ENCODE results near the gene SON.

Gene SON

DNA sequence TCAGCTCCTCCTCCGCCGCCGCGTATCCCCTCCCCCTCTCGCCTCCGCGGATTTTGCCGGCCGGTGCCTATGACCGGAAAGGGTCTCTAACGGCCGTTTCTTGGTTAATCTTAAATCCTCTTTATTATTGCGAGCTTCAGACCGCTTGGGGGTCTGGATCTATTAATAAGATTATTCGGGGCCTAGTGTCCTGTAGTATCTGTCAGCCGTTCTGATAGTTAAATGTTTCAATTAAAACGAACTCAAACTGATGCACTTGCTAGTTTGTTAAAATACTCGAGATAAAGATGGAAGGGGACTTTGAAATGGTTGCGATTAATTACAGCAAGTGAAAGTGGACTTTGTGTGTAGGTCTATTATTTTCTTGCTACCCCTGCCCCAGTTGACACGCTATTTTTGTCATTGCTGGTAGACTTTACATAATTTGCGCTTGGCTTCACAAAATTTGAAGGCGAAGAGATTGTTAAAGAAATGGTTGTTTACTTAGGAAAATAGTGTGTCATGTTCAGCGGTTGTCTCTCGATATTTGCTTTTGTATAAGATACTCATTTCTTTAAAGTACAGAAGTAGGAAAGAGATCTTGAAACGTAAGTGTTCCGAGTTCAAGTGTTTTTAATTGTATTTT is 779 bp downstream of the SON start:
- H3K9ac ChIP-seq (ENCODE audit: low read depth in 1 of 2, low read length in 2 of 2): peak overlapping the region; percentile 97
- peak overlapping the region; percentile 97 for H3K27ac ChIP-seq (ENCODE audit: low read depth, low read length)
- peaks cover 20 to 23% of the 10 kb centered on the region in 2 donors for H3K4me1 ChIP-seq (ENCODE audit: control insufficient read depth in 1 of 2, insufficient read depth in 2 of 2, low read length in 2 of 2)
- H3K27me3 ChIP-seq (ENCODE audit: control insufficient read depth in 1 of 2, insufficient read depth in 2 of 2, low read length in 2 of 2): no peaks in the 10 kb centered on the region
- H3K36me3 ChIP-seq (ENCODE audit: control insufficient read depth in 1 of 2, insufficient read depth in 2 of 2, low read length in 2 of 2): peaks cover 3 to 15% of the 10 kb centered on the region in 2 donors
- peak overlapping the region; percentile 85 to 90 for H3K4me3 ChIP-seq (ENCODE audit: low read depth in 1 of 2, low read length in 2 of 2)
- no peaks in the 10 kb centered on the region for H3K9me3 ChIP-seq (ENCODE audit: control insufficient read depth in 1 of 2, low read length in 2 of 2)

DNA sequence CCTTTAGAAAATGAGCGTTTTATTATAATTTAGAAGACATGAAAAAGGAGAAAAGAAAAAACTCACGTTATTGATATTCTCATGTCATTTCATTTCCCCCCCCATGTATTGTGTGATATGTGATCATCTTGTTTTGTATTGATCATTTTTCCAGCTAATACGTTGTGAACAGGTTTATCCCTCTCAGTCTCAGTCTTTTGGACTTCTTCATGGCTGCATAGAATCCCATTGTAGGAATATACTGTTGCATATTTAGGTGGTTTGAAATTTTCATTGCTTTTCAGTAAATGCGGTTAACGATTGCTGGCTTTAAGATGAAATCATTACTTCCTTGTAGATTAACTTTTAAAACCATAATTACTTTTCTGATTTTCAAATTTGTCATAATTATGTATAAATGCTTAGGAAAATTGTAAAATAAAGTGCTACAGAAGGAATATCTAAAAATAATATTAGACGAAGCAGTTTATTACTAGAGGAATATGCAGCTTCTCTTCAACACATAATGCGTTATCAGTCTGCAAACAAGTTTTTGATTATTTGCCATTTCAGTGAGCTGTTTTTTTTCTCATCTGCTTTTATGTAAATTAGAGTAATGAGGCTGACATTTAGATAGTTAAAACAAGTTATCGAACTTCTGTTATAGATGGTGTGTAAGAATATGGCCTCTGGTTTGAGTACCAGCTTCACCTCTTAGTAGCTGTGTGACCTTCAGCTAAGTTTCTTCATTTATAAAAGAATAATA is 1.8 kb downstream of the SON start:
- peaks cover 20 to 23% of the 10 kb centered on the region in 2 donors for H3K4me1 ChIP-seq (ENCODE audit: control insufficient read depth in 1 of 2, insufficient read depth in 2 of 2, low read length in 2 of 2)
- H3K36me3 ChIP-seq (ENCODE audit: control insufficient read depth in 1 of 2, insufficient read depth in 2 of 2, low read length in 2 of 2): peaks cover 8 to 23% of the 10 kb centered on the region in 2 donors
- peak overlapping the region; percentile 85 to 90 for H3K4me3 ChIP-seq (ENCODE audit: low read depth in 1 of 2, low read length in 2 of 2)
- H3K9ac ChIP-seq (ENCODE audit: low read depth in 1 of 2, low read length in 2 of 2): peak overlapping the region; percentile 97
- no peaks in the 10 kb centered on the region for H3K9me3 ChIP-seq (ENCODE audit: control insufficient read depth in 1 of 2, low read length in 2 of 2)
- H3K27me3 ChIP-seq (ENCODE audit: control insufficient read depth in 1 of 2, insufficient read depth in 2 of 2, low read length in 2 of 2): no peaks in the 10 kb centered on the region
- H3K27ac ChIP-seq (ENCODE audit: low read depth, low read length): no peak overlapping the region

DNA sequence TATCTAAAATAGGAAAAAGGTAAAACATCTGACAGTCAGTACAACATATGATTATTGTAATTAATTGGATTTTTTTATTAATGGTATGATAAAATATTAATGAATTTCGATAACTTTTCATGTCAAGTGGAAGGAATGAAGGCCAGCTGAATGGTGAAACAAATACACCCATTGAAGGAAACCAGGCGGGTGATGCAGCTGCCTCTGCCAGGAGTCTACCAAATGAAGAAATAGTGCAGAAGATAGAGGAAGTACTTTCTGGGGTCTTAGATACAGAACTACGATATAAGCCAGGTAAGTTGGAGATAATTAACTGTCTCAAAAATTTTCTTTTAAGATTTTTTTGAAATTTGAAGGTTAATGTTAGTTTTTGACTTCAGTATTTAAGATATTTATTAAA is 3.2 kb downstream of the SON start:
- H3K4me3 ChIP-seq (ENCODE audit: low read depth in 1 of 2, low read length in 2 of 2): no peak overlapping the region
- no peaks in the 10 kb centered on the region for H3K9me3 ChIP-seq (ENCODE audit: control insufficient read depth in 1 of 2, low read length in 2 of 2)
- no peak overlapping the region for H3K27ac ChIP-seq (ENCODE audit: low read depth, low read length)
- peaks cover 10 to 16% of the 10 kb centered on the region in 2 donors for H3K4me1 ChIP-seq (ENCODE audit: control insufficient read depth in 1 of 2, insufficient read depth in 2 of 2, low read length in 2 of 2)
- H3K27me3 ChIP-seq (ENCODE audit: control insufficient read depth in 1 of 2, insufficient read depth in 2 of 2, low read length in 2 of 2): no peaks in the 10 kb centered on the region
- H3K9ac ChIP-seq (ENCODE audit: low read depth in 1 of 2, low read length in 2 of 2): no peak overlapping the region
- H3K36me3 ChIP-seq (ENCODE audit: control insufficient read depth in 1 of 2, insufficient read depth in 2 of 2, low read length in 2 of 2): peaks cover 23 to 38% of the 10 kb centered on the region in 2 donors

DNA sequence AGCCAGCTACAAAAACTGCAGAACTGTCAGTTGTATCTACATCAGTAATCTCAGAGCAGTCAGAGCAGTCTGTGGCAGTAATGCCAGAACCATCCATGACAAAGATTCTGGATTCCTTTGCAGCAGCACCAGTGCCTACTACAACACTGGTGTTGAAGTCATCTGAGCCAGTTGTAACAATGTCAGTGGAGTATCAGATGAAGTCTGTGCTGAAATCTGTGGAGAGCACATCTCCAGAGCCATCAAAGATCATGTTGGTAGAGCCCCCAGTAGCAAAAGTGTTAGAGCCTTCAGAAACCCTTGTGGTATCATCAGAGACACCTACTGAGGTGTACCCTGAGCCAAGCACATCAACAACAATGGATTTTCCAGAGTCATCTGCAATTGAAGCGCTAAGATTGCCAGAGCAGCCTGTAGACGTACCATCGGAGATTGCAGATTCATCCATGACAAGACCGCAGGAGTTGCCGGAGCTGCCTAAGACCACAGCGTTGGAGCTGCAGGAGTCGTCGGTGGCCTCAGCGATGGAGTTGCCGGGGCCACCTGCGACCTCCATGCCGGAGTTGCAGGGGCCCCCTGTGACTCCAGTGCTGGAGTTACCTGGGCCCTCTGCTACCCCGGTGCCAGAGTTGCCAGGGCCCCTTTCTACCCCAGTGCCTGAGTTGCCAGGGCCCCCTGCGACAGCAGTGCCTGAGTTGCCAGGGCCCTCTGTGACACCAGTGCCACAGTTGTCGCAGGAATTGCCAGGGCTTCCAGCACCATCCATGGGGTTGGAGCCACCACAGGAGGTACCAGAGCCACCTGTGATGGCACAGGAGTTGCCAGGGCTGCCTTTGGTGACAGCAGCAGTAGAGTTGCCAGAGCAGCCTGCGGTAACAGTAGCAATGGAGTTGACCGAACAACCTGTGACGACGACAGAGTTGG is 7.3 kb downstream of the SON start:
- Histone ChIP-seq H3K4me3 (ENCODE audit: low read depth in 1 of 2, low read length in 2 of 2) (no peak overlapping the region), H3K36me3 (ENCODE audit: control insufficient read depth in 1 of 2, insufficient read depth in 2 of 2, low read length in 2 of 2) (peaks cover 59 to 76% of the 10 kb centered on the region in 2 donors), H3K9me3 (ENCODE audit: control insufficient read depth in 1 of 2, low read length in 2 of 2) (no peaks in the 10 kb centered on the region), H3K27ac (ENCODE audit: low read depth, low read length) (no peak overlapping the region), H3K9ac (ENCODE audit: low read depth in 1 of 2, low read length in 2 of 2) (no peak overlapping the region), H3K4me1 (ENCODE audit: control insufficient read depth in 1 of 2, insufficient read depth in 2 of 2, low read length in 2 of 2) (peaks cover 4 to 7% of the 10 kb centered on the region in 2 donors), H3K27me3 (ENCODE audit: control insufficient read depth in 1 of 2, insufficient read depth in 2 of 2, low read length in 2 of 2) (no peaks in the 10 kb centered on the region)

DNA sequence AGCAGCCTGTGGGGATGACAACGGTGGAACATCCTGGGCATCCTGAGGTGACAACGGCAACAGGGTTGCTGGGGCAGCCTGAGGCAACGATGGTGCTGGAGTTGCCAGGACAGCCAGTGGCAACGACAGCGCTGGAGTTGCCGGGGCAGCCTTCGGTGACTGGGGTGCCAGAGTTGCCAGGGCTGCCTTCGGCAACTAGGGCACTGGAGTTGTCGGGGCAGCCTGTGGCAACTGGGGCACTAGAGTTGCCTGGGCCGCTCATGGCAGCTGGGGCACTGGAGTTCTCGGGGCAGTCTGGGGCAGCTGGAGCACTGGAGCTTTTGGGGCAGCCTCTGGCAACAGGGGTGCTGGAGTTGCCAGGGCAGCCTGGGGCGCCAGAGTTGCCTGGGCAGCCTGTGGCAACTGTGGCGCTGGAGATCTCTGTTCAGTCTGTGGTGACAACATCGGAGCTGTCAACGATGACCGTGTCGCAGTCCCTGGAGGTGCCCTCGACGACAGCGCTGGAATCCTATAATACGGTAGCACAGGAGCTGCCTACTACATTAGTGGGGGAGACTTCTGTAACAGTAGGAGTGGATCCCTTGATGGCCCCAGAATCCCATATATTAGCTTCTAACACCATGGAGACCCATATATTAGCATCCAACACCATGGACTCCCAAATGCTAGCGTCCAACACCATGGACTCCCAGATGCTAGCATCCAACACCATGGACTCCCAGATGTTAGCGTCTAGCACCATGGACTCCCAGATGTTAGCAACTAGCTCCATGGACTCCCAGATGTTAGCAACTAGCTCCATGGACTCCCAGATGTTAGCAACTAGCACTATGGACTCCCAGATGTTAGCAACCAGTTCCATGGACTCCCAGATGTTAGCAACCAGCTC is 8.2 kb downstream of the SON start:
- H3K9me3 ChIP-seq (ENCODE audit: control insufficient read depth in 1 of 2, low read length in 2 of 2): no peaks in the 10 kb centered on the region

DNA sequence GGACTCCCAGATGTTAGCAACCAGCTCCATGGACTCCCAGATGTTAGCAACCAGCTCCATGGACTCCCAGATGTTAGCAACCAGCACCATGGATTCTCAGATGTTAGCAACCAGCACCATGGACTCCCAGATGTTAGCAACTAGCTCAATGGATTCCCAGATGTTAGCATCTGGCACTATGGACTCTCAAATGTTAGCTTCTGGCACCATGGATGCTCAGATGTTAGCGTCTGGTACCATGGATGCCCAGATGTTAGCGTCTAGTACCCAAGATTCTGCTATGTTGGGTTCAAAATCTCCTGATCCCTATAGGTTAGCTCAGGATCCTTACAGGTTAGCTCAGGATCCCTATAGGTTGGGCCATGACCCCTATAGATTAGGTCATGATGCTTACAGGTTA is 8.8 kb downstream of the SON start:
- Histone ChIP-seq H3K4me3 (ENCODE audit: low read depth in 1 of 2, low read length in 2 of 2) (no peak overlapping the region), H3K27me3 (ENCODE audit: control insufficient read depth in 1 of 2, insufficient read depth in 2 of 2, low read length in 2 of 2) (no peaks in the 10 kb centered on the region), H3K9ac (ENCODE audit: low read depth in 1 of 2, low read length in 2 of 2) (no peak overlapping the region), H3K36me3 (ENCODE audit: control insufficient read depth in 1 of 2, insufficient read depth in 2 of 2, low read length in 2 of 2) (peaks cover 59 to 81% of the 10 kb centered on the region in 2 donors), H3K9me3 (ENCODE audit: control insufficient read depth in 1 of 2, low read length in 2 of 2) (no peaks in the 10 kb centered on the region), H3K4me1 (ENCODE audit: control insufficient read depth in 1 of 2, insufficient read depth in 2 of 2, low read length in 2 of 2) (peaks cover 0 to 7% of the 10 kb centered on the region in 2 donors), H3K27ac (ENCODE audit: low read depth, low read length) (no peak overlapping the region)

More for the DNA sequence above, 8.2 kb downstream of the SON start:
- H3K4me1 ChIP-seq (ENCODE audit: control insufficient read depth in 1 of 2, insufficient read depth in 2 of 2, low read length in 2 of 2): peaks cover 0 to 7% of the 10 kb centered on the region in 2 donors
- no peak overlapping the region for H3K9ac ChIP-seq (ENCODE audit: low read depth in 1 of 2, low read length in 2 of 2)
- H3K27ac ChIP-seq (ENCODE audit: low read depth, low read length): no peak overlapping the region
- no peaks in the 10 kb centered on the region for H3K27me3 ChIP-seq (ENCODE audit: control insufficient read depth in 1 of 2, insufficient read depth in 2 of 2, low read length in 2 of 2)
- H3K36me3 ChIP-seq (ENCODE audit: control insufficient read depth in 1 of 2, insufficient read depth in 2 of 2, low read length in 2 of 2): peaks cover 59 to 81% of the 10 kb centered on the region in 2 donors
- H3K4me3 ChIP-seq (ENCODE audit: low read depth in 1 of 2, low read length in 2 of 2): no peak overlapping the region

DNA sequence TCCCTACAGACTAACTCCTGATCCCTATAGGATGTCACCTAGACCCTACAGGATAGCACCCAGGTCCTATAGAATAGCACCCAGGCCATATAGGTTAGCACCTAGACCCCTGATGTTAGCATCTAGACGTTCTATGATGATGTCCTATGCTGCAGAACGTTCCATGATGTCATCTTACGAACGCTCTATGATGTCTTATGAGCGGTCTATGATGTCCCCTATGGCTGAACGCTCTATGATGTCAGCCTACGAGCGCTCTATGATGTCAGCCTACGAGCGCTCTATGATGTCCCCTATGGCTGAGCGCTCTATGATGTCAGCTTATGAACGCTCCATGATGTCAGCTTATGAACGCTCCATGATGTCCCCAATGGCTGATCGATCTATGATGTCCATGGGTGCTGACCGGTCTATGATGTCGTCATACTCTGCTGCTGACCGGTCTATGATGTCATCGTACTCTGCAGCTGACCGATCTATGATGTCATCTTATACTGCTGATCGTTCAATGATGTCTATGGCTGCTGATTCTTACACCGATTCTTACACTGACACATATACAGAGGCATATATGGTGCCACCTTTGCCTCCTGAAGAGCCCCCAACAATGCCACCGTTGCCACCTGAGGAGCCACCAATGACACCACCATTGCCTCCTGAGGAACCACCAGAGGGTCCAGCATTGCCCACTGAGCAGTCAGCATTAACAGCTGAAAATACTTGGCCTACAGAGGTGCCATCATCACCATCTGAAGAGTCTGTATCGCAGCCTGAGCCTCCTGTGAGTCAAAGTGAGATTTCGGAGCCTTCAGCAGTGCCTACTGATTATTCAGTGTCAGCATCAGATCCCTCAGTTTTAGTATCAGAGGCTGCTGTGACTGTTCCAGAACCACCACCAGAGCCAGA is 9.5 kb downstream of the SON start:
- Histone ChIP-seq H3K4me3 (ENCODE audit: low read depth in 1 of 2, low read length in 2 of 2) (no peak overlapping the region), H3K27me3 (ENCODE audit: control insufficient read depth in 1 of 2, insufficient read depth in 2 of 2, low read length in 2 of 2) (no peaks in the 10 kb centered on the region), H3K36me3 (ENCODE audit: control insufficient read depth in 1 of 2, insufficient read depth in 2 of 2, low read length in 2 of 2) (peaks cover 61 to 80% of the 10 kb centered on the region in 2 donors), H3K9me3 (ENCODE audit: control insufficient read depth in 1 of 2, low read length in 2 of 2) (no peaks in the 10 kb centered on the region), H3K9ac (ENCODE audit: low read depth in 1 of 2, low read length in 2 of 2) (no peak overlapping the region), H3K4me1 (ENCODE audit: control insufficient read depth in 1 of 2, insufficient read depth in 2 of 2, low read length in 2 of 2) (peaks cover 0 to 7% of the 10 kb centered on the region in 2 donors), H3K27ac (ENCODE audit: low read depth, low read length) (no peak overlapping the region)

DNA sequence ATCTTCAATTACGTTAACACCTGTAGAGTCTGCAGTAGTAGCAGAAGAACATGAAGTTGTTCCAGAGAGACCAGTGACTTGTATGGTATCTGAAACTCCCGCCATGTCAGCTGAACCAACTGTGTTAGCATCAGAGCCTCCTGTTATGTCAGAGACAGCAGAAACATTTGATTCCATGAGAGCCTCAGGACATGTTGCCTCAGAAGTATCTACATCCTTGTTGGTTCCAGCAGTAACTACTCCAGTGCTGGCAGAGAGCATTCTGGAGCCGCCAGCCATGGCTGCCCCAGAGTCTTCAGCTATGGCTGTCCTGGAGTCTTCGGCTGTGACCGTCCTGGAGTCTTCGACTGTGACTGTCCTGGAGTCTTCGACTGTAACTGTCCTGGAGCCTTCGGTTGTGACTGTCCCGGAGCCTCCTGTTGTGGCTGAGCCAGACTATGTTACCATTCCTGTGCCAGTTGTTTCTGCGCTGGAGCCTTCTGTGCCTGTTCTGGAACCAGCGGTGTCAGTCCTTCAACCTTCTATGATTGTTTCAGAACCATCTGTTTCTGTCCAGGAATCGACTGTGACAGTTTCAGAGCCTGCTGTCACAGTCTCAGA is 10.3 kb downstream of the SON start:
- Histone ChIP-seq H3K36me3 (ENCODE audit: control insufficient read depth in 1 of 2, insufficient read depth in 2 of 2, low read length in 2 of 2) (peaks cover 67 to 86% of the 10 kb centered on the region in 2 donors), H3K27me3 (ENCODE audit: control insufficient read depth in 1 of 2, insufficient read depth in 2 of 2, low read length in 2 of 2) (no peaks in the 10 kb centered on the region), H3K9me3 (ENCODE audit: control insufficient read depth in 1 of 2, low read length in 2 of 2) (no peaks in the 10 kb centered on the region), H3K27ac (ENCODE audit: low read depth, low read length) (no peak overlapping the region), H3K9ac (ENCODE audit: low read depth in 1 of 2, low read length in 2 of 2) (no peak overlapping the region), H3K4me3 (ENCODE audit: low read depth in 1 of 2, low read length in 2 of 2) (no peak overlapping the region), H3K4me1 (ENCODE audit: control insufficient read depth in 1 of 2, insufficient read depth in 2 of 2, low read length in 2 of 2) (peaks cover 0 to 7% of the 10 kb centered on the region in 2 donors)

Measured in duodenal mucosa (tissue), 2 donors.